22Rv1 (cell line): Measurements from ENCODE around the gene PAPPA.

Experiments used
- ZFX ChIP-seq: fragments of 450-650 bp; IDR thresholded peaks from 2 replicates; pipeline ENCODE4 v1.6.1; 2017; ENCODE audit warnings: antibody characterized with exemption, borderline replicate concordance
- TF ChIP-seq, protein P1 (sequence below): fragments of 450-650 bp; IDR thresholded peaks from 2 replicates; pipeline ENCODE4 v1.5.1; 2017; ENCODE audit warnings: mild to moderate bottlenecking

DNA sequence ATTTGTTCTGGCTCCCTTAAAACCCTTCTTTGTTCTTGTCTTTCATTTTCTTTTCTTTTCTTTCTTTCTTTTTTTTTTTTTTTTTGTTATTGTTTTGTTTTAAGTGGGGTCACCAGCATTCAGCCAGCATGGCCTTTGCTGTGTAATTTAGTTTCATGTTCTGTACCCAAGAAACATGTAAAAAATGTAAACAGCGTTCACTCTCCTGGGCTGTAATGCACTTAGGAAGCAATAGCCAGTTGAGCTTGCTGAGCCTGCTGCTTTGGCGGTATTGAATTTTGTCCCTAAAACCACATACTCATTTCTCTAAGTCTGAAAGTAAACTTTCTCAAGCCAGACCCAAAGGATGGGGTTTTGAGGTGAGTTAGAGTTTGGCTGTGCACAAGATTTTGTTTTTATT, 158.6 kb downstream of the PAPPA start:
- no peak for TF ChIP-seq ZFX
- TF ChIP-seq, protein P1, sequence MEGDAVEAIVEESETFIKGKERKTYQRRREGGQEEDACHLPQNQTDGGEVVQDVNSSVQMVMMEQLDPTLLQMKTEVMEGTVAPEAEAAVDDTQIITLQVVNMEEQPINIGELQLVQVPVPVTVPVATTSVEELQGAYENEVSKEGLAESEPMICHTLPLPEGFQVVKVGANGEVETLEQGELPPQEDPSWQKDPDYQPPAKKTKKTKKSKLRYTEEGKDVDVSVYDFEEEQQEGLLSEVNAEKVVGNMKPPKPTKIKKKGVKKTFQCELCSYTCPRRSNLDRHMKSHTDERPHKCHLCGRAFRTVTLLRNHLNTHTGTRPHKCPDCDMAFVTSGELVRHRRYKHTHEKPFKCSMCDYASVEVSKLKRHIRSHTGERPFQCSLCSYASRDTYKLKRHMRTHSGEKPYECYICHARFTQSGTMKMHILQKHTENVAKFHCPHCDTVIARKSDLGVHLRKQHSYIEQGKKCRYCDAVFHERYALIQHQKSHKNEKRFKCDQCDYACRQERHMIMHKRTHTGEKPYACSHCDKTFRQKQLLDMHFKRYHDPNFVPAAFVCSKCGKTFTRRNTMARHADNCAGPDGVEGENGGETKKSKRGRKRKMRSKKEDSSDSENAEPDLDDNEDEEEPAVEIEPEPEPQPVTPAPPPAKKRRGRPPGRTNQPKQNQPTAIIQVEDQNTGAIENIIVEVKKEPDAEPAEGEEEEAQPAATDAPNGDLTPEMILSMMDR: no peak
